NCI-H82 treated with DMSO at 0.1 percent for 48 hours (cell line): Measurements from ENCODE around the gene LYST.

Experiments
- DNase-seq: peaks from one replicate; lab custom pipeline; 2025; ENCODE audit not compliant: unreplicated experiment; lab: John Stamatoyannopoulos, UW

Gene LYST

DNA sequence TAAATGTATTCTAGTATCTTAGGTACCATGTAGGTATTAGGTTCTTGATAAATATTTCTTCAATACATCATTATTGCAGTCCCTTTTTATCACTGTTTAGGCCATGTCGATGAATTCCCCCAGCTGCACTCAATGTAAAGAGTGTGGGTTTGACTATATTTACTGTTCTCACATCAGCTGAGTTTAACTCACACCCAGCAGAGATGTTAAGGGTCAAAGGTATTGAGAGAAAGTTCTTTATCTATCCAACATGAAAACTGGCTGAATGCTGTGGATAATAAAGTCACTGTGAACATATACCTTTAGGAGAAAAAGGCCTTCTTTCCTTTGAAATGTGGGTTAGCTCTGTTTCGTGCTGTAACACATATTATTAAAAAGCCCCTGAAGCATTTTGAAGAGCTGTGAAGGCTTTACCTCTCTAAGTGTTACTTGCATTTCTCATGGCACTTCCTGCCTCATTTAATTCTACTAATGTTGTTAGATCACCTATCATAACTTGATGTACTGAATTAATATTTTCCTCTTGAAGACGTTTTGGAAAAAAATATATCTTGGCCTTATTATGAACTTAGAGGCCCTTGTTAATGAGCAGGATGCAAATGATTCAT, 19.1 kb upstream of the LYST start:
- no peak for DNase-seq

DNA sequence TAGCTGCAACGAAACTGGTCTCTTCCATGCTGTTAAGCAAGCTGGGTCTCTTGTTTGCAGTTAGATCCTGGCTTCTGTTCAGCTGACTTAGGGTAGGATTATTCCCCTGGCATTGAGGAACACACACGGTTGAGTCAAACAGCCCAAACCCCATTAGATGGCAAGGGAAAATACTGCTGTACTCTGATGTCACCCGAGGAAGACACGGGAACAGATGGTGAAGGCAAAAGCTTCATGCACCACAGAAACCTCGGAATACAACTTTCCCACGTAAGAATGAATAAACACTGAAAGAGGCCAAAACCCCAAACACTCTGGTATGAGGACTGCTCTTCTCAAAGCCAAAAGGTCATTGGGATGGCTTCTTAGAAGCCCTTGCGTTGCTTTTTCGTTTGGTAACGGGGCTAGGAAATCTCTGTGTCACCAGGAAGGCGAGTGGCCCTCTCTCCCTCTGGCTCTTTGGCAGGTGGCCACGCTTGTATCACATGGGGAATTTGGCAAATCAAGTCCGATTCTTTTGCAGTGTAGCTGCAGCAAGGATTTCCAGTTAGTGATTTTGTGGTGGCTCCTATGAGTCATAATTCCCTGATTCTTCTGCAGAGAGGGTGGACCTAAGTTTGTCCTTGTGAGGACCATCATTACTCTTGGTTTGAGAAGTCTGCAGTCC, 16.7 kb upstream of the LYST start:
- no peak for DNase-seq

DNA sequence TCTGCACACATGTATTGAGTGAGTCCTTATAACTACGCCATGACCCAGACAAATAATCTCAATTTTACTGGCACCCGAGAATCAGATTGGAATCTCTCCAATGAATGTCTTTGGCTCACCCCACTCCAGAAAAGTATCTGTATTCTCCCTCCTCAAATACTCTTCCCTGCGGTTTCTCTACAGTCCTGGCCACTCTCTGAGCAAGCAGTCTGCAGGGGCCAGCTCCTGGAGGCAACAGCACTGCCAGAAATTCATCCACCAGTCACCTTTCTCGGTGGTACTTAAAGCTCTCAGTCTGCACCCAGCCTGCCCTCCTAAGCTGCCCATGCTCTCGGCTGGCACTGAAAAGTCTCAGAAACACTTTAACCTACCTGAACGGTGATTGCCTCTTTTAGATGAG, 16.1 kb upstream of the LYST start:
- no peak for DNase-seq

DNA sequence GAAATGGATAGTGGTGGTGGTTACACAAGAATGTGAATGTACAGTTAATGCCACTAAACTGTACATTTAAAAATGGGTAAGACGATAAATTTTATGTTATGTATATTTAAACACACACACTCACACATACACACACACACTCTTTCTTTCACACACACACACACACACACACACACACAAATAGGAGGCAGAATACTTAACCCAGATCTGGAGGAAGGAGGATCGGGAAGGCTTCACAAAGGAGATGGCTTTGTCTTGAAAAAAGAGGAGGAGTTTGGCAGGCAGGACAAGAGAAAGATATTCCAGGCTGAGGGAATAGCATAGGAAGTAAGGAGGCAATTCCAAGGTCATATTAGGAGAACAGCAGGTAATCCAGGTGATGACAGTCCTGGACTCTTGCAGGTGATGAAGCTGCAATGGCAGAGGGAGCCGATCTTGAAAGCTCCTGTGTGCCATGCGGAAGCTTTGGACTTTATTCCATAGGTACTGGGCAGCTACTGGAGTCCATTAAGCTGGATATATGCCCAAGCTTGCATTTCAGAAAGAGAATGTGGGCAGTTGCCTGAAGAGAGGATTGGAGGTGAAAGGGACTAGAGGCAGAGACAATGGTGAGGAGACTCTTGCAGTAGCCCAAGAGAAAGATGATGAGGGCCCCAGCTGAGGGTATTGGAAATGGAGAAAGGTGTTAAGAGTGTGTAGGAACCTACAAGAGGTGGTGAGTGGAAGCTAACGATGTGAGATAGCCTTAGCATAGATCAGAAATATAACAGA, 15.4 kb upstream of the LYST start:
- DNase-seq = no peak

DNA sequence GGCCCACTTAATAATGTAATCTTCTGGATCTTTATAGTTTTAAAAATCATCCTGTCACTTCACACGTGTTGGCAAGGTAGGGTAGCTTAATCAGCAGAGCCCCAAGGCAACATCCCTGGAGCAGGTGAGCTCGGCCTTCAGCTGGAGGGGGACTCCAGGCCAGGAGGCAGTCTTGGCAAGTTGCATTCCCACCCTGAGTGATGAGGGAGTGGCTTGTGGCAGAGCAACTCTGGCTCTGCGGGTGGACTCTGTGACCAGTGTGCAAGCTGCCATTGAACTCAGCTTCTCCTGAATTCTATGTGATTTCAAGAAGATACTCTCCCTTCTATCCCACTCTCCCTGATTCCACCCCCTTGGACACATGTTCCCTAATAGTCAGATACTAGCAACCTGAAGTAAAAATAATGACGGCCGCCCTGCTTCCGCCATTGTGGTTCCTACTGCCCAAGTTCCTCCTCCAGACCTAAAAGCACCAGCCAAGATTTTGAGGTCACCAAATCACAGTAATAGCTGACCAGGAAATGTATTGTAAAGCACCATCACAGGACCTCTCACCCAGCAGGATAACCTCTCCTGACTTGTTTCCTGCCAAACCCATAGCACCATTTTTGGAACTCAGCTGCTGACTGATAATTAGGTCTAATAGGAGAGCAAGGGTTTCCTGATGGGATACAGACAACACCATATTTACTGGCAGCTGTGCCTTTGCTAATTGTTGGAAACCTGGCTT, 11.5 kb upstream of the LYST start:
- DNase-seq = no peak

DNA sequence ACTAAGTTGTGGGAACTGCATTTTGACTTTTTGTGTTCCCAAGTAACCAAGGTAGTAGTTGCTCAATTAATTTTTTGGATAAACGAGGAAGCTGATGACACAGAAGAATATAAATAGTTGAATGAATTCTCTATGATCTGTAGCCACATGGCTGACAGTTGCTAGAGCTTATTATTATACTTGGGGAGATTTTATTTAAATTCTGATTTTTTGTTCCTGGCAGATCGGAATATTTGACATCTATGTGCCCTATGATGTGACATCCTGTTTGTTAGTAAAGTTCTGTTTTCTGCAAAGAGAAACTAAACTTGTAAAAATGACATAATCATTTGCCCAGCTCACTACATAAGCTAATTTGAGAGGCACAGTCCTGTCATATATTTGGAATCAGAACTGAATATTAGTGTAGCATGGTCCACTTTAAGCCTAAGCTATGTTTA, 9.7 kb upstream of the LYST start:
- DNase-seq = no peak

DNA sequence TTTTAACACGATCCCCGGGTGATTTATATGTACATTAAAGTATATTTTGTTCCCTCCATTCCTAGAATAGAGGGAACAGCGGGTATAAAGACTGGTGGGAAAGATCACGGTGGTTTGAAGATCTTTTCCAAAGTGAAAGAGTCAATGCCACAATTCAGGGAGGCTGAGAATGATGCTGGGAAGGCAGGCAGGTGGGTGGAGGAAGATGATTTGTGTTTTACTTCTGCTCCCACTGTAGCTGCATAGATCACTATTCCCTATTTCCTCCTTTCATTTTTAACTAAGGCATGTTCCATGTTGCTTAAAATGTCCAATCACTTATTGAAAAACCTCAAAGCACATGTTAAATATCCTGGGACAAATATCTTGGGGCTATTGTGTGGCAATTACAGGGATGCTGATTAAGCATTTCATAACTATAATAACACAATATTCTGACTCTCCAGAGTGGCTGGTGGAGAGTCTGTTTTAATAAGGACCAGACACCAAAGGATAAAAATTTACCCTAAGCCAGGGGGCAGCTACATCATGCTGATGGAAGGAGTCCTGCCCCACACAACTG, 8.4 kb upstream of the LYST start:
- DNase-seq = no peak

DNA sequence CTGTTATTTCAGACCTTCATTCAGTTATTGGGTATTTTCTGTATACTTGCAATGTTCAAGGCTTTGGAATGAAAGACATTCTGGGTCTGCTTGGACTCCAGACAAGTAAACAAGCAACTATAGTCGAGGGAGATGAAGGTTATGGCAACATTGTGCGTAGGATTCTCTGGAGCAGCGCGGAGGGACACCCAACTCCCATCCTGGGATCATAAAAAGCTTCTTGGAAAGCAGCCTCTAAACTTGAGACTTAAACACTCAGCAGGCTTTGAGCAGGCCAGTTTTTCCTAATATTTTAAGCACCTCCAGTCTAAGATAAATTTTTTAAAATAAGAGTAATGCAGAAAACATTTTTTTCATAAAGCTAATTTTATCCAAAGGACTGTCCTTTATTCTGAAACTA, 7.6 kb upstream of the LYST start:
- no peak for DNase-seq

DNA sequence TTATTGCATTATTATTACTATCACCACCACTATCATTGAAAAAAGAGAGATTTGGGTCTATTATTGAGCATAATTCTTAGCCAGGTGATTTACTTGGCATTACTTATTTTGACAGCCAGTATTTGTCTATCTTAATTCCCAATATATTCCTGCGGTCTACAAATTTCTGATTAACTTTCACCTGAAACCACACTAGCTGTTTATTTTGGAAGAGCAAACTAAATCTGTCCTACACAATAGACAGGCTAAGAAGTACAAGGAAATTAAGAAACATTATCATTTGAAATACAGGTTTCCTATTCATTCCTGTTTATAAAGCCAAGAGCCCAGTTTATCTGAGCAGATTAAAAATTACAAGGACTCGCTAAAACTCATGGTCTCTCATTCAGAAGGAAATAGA, 6.9 kb upstream of the LYST start:
- no peak for DNase-seq

DNA sequence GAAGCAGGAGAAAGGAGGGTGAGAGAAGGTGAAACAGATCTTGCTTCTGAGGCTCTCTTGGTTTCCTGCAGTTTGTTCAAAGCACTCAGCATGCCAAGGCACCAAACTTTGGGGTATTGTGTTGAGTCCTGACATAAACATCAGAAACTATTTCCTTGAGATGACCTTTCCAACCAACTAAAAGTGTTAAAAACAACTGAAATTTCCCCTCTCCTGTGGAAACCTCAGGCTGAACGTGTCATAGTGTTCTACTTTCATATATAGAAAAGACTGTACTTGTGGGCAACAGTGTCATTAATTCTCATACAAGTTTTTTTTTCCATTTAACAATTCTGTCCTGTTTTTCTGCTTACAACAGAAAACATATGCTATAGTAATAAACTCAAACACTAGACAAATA, 6.3 kb upstream of the LYST start:
- DNase-seq = no peak

DNA sequence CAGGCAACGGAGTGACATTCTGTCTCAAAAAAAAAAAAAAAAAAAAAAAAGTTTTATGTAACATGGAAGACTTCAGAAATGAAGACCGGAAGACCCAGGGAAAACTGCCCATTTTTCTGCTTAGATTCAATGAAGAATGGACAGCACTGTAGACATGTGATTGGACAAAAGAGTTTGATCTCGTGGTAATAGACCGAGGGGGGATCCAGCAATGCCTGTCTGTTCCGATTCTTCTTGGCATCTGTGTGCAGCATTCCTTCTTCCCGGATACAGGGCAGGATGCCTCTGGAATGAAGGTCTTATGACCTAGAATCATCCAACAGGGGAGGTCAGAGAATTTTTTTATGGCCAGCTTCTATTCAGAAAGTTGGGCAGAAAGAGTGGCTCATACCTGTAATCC, 5.6 kb upstream of the LYST start:
- no peak for DNase-seq

DNA sequence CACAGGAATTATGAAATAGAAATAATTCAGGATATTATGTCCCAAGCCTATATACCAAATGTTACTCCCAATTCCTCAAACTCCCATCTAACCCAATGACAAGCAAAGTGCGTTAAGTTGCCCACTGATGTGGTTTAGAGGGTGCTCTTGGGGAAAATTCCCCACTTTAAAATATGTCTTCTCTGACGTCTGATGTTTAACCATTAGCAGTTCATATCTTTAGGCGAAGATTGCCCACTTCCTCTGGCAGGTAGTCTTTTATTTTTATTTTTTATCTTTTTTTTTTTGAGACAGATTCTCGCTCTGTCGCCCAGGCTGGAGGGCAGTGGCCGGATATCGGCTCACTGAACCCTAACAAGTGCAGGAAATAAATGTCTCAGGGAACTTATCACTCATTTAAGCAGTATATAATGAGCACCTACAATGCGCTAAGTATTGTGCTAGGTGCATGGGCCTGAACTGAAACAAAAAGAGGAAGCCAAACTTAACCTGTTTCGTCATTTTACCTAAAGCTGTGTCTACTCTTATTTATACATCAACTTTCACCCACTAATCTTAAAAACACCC, 1.3 kb upstream of the LYST start:
- DNase-seq = no peak

DNA sequence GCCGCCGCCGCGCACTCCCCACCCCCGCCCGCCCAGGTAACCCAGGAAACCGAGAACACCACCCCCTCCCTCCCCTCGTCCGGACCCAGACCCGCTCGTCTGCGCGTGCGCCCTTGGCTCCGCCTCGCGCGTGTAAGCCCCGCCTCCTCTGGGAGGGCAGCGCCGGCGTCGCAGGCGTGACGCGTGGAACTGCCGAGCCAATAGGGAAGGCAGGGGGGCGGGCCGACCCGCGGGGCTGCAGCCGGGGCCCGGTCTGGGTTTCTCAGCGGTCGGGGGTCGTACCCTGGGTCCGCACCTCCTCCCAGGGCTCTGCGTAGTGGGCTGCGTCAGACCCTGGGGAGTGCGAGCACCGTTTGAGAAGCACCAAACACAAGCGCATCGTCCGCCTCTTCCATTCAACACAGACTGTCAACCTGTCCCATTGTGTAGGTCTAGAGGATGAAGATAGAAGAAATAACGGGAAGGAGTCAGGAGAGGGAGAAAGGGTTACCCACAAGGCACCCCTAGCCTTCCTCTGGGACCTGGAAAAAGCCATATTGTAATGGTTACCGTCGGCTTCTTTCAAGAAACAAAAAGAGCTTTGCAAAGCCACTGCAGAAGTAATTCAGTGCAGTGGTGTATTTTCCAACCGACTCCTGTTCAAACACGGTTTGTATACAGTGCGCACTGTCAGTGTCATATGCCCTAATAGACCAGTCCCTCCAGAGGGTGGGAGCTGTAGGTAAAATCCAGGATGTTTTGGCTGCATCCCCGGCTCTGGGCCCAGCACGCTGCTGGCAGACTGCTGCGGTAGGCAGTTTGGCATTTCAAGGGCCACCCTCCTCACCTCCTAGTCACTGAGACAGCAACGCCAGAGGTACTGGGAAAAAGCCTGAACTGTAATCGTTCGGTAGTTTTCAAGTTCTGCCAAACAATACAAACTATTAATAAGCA, 473 bp upstream of the LYST start:
- DNase-seq = peak; percentile 85

DNA sequence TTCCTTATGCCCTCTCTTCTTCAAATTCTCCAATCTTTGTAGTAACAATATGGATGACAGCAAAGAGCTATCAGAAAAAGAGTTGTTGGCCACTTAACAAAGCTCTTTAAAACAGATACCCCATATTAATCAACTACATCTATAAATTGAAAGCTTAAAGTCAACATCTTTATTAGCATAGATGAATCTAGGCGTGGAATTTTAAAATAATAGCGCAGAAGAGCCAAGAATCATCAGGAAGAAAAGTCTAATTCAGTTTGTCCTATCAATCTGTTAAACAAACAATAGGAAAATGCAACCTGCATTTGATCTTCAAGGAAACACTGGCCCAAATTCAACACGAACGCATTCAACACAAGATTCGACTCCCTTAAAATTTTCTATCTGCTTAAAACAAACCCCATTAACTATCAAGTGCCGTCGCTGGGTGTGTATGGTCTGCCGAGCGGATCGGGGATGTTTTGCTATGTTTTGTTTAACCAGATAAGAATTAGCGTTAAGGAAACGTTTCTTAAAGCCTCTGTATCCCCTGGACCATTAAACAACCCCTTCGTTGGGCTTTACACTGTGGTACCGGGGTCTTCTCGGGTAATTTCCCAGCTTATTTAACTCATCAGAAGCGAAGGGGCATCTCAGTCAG, 1.0 kb downstream of the LYST start:
- peak; percentile 22 for DNase-seq

DNA sequence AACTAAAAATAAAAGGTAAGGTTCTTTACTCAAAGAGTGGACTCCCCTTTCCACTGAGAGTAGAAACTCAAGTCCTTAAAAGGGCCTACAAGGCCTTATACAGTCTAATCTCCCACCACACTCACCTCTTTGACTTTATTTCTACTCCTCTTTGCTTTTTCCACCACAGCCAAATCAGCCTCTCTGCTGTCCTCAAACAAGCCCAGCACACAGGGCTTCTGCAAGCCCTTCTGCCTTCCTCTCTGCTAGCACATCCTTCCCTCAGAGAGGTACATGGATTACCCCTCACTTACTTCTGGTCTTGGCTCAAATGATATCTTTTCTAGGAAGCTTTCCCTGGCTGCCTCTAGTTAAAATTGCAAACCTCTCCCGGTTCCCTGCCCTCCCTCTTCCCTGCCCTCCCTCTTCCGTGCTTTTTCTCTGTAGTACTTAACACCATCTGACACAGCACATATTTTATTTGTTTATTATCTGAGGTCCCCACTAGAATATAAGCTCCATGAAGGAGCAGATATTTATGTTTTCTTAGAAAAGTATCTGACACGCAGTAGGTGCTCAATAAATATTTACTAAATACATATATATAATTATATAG, 1.7 kb downstream of the LYST start:
- no peak for DNase-seq

DNA sequence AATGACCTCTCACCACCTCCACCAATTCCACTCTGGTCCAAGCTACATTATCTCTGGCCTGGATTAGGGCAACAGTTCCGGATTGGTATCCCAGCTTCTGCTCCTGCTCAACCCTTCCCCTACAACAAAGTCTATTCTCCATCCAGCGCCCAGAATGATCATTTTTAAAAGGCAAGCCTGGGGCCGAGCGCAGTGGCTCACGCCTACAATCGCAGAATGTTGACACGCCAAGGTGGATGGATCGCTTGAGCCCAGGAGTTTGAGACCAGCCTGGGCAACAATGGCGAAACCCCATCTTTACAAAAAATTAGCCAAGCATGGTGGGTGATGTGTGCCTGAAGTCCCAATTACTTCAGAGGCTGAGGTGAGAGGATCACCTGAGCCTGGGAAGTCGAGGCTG, 2.2 kb downstream of the LYST start:
- no peak for DNase-seq

DNA sequence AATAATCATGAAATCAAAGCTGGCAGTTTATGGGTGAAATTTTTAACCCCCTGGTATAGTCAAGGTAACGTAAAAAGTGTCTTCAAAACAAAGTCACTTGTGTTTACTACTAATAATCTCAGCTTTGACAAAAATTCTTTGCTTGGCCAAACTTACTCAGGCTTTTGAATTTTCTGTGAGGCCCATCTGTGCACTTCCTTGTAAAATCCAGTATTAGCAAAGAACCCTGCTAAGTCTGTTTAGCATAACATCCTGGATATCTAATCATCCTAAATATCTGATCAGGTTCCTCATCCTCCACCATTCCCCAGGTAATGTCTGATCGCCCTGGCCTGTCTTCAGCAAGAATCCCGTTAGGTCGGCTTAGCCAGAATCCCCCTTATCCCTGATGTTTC, 3.0 kb downstream of the LYST start:
- DNase-seq = peak; percentile 12

DNA sequence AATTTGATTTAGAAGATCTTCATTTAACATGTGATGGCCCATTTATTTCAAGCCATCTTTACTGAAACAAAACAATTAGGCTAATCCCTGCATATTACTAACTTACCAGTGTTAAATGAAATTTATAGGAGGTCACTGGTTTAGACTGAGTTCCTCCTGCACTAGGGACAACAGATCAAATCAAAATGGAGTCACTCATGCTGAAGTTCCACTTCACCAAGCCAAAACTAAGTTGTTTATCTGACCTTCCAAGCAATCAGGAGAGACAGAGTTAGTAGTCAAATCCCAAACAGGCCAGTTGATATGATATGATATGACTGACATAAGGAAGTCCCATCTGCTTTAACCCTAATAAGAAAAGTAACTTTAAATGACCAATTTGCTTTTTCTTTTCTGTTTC, 4.8 kb downstream of the LYST start:
- DNase-seq = no peak

DNA sequence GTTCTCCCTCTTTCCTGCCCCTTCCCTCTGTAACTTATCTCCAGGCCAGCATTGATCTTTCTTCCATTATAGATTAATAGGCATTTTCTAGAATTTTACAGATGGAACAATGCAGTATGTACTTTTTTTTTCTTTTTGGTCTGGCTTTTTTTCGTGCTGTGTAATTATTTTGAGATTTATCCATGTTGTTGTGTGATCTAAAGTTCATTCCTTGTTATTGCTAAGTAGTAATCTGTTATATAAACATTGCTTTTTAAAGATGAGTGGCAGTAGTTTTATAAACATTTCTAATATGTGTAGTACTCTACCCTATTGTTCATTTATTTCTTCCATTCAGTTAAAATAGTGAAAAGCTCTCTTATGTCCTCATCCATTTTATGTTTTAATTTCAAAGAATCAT, 5.9 kb downstream of the LYST start:
- no peak for DNase-seq
